GM12865 (cell line): Measurements from ENCODE around the gene STK35.
"Not testable (repeated sequence)": the region's sequence is repeated elsewhere in the genome, so short reads cannot be mapped to it uniquely, and the experiment has no call there.

Experiments
- DNase-seq: peaks from one replicate; pipeline ENCODE4 v3.0.0; 2010; ENCODE audit warnings: low read depth
- H3K4me3 ChIP-seq: 2 replicates; pipeline ENCODE4 v1.5.1; 2011; ENCODE audit warnings: mild to moderate bottlenecking, low read depth, low read length, control low read depth
- TF ChIP-seq, protein P1 (sequence below): IDR thresholded peaks from 2 replicates; pipeline ENCODE4 v1.5.1; 2011; ENCODE audit warnings: low read length, control low read depth, low read depth, inconsistent platforms; ENCODE audit not compliant: insufficient read depth; ENCODE audit errors: missing control alignments

STK35 gene

GRCh38 chr20:2179949-2180348, 78.3 kb downstream of the STK35 start:
- TF ChIP-seq, protein P1, sequence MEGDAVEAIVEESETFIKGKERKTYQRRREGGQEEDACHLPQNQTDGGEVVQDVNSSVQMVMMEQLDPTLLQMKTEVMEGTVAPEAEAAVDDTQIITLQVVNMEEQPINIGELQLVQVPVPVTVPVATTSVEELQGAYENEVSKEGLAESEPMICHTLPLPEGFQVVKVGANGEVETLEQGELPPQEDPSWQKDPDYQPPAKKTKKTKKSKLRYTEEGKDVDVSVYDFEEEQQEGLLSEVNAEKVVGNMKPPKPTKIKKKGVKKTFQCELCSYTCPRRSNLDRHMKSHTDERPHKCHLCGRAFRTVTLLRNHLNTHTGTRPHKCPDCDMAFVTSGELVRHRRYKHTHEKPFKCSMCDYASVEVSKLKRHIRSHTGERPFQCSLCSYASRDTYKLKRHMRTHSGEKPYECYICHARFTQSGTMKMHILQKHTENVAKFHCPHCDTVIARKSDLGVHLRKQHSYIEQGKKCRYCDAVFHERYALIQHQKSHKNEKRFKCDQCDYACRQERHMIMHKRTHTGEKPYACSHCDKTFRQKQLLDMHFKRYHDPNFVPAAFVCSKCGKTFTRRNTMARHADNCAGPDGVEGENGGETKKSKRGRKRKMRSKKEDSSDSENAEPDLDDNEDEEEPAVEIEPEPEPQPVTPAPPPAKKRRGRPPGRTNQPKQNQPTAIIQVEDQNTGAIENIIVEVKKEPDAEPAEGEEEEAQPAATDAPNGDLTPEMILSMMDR: no peak
- no peak overlapping the region for H3K4me3 ChIP-seq
- no peak for DNase-seq

- DNase-seq: no peak
- H3K4me3 ChIP-seq: no peak overlapping the region
- TF ChIP-seq, protein P1: no peak
Observed at GRCh38 chr20:2183381-2183780, 81.8 kb downstream of the STK35 start.

DNA sequence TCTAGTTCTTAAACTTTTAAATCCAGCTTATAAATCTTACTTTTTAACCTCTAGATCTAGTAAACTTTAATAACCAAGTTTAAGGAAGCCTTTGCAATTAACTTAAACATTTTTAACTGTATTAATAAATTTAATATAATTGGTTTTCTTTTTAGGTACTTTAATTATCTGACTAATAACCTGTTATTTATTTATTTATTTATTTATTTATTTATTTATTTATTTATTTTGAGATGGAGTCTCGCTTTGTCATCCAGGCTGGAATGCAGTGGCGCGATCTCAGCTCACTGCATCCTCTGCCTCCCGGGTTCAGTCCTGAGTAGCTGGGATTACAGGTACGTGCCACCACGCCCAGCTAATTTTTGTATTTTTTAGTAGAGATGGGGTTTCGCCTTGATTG, 83.3 kb downstream of the STK35 start:
- DNase-seq, H3K4me3 ChIP-seq: not testable (repeated sequence)

DNA sequence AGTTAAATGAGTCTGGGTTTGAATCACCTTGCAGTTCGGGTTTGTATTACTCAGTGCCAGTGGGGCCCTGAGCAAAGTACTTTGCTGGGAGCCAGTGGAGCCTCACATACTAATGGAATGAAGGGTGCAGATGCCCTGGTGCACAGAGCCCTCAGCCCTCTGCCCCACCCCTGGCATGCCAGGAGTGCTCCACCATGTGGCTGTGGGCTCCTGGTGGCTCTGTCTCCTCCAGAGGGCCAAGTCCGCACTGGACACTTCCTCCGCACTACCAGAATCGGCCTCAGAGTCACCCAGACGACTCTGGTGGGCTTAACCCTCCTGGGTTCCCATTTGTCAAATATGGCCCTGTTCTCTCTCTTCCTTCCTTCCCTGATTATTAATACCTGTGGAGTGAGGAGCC, 94.0 kb downstream of the STK35 start:
- DNase-seq: no peak
- TF ChIP-seq, protein P1: no peak
- no peak overlapping the region for H3K4me3 ChIP-seq

GRCh38 chr20:2197166-2197565, 95.5 kb downstream of the STK35 start:
- DNase-seq: no peak
- no peak overlapping the region for H3K4me3 ChIP-seq
- TF ChIP-seq, protein P1: no peak
